Stomach smooth muscle (tissue), 2 donors: Measurements from ENCODE around the gene CDY1B.
"Not testable (repeated sequence)": the region's sequence is repeated elsewhere in the genome, so short reads cannot be mapped to it uniquely, and the experiment has no call there.

Experiments used
- H3K27ac ChIP-seq: one replicate; pipeline ENCODE4 v1.7.0; 2013; ENCODE audit warnings: mild to moderate bottlenecking, low read length, inconsistent platforms
- H3K27me3 ChIP-seq, 2 donors: one replicate each; pipeline ENCODE4 v1.7.0; 2013; ENCODE audit warnings: low read length in 2 of 2; ENCODE audit not compliant: insufficient read depth in 2 of 2, control insufficient read depth in 1 of 2
- H3K36me3 ChIP-seq, 2 donors: one replicate each; pipeline ENCODE4 v1.7.0; 2013; ENCODE audit warnings: low read length in 2 of 2; ENCODE audit not compliant: control insufficient read depth in 2 of 2, insufficient read depth in 2 of 2
- H3K4me1 ChIP-seq: one replicate; pipeline ENCODE4 v1.7.0; 2013; ENCODE audit warnings: low read length; ENCODE audit not compliant: control insufficient read depth, insufficient read depth
- H3K4me3 ChIP-seq, 2 donors: one replicate each; pipeline ENCODE4 v1.7.0; 2013; ENCODE audit warnings: low read length in 2 of 2
- H3K9ac ChIP-seq, 2 donors: one replicate each; pipeline ENCODE4 v1.7.0; 2013; ENCODE audit warnings: low read length in 2 of 2, mild to moderate bottlenecking in 1 of 2
- H3K9me3 ChIP-seq, 2 donors: one replicate each; pipeline ENCODE4 v1.7.0; 2013; ENCODE audit warnings: low read length in 2 of 2; ENCODE audit not compliant: control insufficient read depth in 2 of 2
- donor health status: healthy.
- donor health status: Pancreatic carcinoma.

Gene CDY1B

GRCh38 chrY:24047919-24048318 is at the start of gene CDY1B:
Gene CDY1B, minus strand, starts transcription at chrY:24048019. Its CDS starts 331 bp downstream, at chrY:24047688.
- not testable (repeated sequence) for H3K9me3 ChIP-seq, H3K4me3 ChIP-seq, H3K36me3 ChIP-seq, H3K27ac ChIP-seq, H3K27me3 ChIP-seq, H3K4me1 ChIP-seq, H3K9ac ChIP-seq

- H3K9me3 ChIP-seq, H3K27ac ChIP-seq, H3K36me3 ChIP-seq, H3K4me1 ChIP-seq, H3K9ac ChIP-seq, H3K4me3 ChIP-seq, H3K27me3 ChIP-seq: not testable (repeated sequence)
Observed at GRCh38 chrY:24049525-24049924, 1.7 kb upstream of the CDY1B start.

- not testable (repeated sequence) for H3K4me1 ChIP-seq, H3K27ac ChIP-seq, H3K36me3 ChIP-seq, H3K9ac ChIP-seq, H3K27me3 ChIP-seq, H3K9me3 ChIP-seq, H3K4me3 ChIP-seq
Observed at GRCh38 chrY:24043209-24043608, 4.6 kb downstream of the CDY1B start.

GRCh38 chrY:24039008-24039718 is 8.7 kb downstream of the CDY1B start:
- not testable (repeated sequence) for H3K4me3 ChIP-seq, H3K27ac ChIP-seq

GRCh38 chrY:24026212-24027103 is 21.4 kb downstream of the CDY1B start:
- H3K4me3 ChIP-seq, H3K27ac ChIP-seq, H3K4me1 ChIP-seq, H3K36me3 ChIP-seq, H3K27me3 ChIP-seq, H3K9ac ChIP-seq, H3K9me3 ChIP-seq: not testable (repeated sequence)

More at GRCh38 chrY:24039008-24039718, 8.7 kb downstream of the CDY1B start:
- H3K27me3 ChIP-seq, H3K9me3 ChIP-seq, H3K36me3 ChIP-seq, H3K9ac ChIP-seq, H3K4me1 ChIP-seq: not testable (repeated sequence)
